ENCODE results near the gene LRGUK. TPM values are rescaled to one million over a fixed set of nuclear protein-coding genes. Genes with fewer than 3 reads are reported as not detected.

LRGUK gene
- total RNA-seq, 3 donors from 2014 or later (not counting 1 experiment from before 2014, with no cell fraction given), result 0.90 to 1.7 (median 0.92) TPM

DNA sequence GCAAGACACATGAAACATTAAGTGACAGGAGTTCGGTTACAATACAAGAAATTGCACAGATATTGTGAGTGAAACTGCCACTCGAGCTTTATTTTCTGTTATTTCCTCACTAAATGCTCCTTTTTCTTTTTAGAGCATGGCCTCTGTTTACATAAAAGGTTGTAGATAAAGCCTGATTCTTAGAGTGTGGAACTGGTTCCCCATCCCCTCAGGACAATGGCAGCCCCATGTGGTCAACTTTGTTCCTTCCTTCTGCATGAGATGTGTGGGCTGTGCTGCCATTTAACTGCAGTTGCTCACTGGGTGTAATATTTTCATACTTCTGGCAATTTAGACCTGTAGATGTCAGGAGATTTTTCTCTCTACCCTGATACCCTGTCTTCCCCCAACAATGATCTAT is 70.2 kb downstream of the LRGUK start:
- no peaks in the 10 kb centered on the region for H3K9me3 Mint-ChIP-seq
- H3K36me3 Mint-ChIP-seq, result no peaks in the 10 kb centered on the region
- no peak overlapping the region for H3K27ac Mint-ChIP-seq
- Histone ChIP-seq H3K4me3 (ENCODE audit: low read length) (no peak overlapping the region), H3K4me1 (ENCODE audit: control insufficient read depth, insufficient read depth, low read length) (no peaks in the 10 kb centered on the region), H3K9me3 (ENCODE audit: control insufficient read depth, insufficient read depth, low read length) (no peaks in the 10 kb centered on the region), H3K27ac (ENCODE audit: low read length) (no peak overlapping the region), H3K36me3 (ENCODE audit: control insufficient read depth, insufficient read depth, low read length) (no peaks in the 10 kb centered on the region), H3K27me3 (ENCODE audit: control insufficient read depth, insufficient read depth, low read length) (no peaks in the 10 kb centered on the region)
- H3K4me3 Mint-ChIP-seq, result no peak overlapping the region
- DNase-seq, result no peak
- H3K27me3 Mint-ChIP-seq (ENCODE audit: low read depth in 2 of 2), result no peaks in the 10 kb centered on the region
- H3K4me1 Mint-ChIP-seq, result no peaks in the 10 kb centered on the region
- TF ChIP-seq CTCF (IDR thresholded peaks at IDR 0.05), result no peak
- intact Hi-C loops (cut with micrococcal nuclease), result no loop called here
- WGBS (ENCODE audit: insufficient coverage), result 86% methylated on average over 2 of the region's 2 CpGs
- ATAC-seq, result no peak

DNA sequence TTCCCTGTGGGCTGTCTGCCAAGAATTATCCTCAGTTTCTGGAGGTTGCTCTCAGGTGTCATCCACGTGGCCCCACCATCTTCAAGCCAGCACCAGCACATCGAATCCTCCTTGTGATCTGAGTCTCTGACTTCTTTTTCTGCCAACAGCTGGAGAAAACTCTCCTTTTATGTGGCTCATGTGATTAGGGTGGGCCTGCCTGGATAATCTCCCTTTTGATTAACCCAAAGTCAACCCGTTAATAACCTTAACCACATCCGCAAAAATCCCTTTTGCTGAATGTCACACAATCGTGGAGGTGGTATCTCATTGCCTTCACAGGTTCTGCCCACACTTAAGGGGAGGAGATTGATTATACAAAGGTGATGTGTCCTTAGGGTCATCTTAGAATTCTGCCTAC is 73.8 kb downstream of the LRGUK start:
- H3K9me3 ChIP-seq (ENCODE audit: control insufficient read depth, insufficient read depth, low read length), result no peaks in the 10 kb centered on the region

DNA sequence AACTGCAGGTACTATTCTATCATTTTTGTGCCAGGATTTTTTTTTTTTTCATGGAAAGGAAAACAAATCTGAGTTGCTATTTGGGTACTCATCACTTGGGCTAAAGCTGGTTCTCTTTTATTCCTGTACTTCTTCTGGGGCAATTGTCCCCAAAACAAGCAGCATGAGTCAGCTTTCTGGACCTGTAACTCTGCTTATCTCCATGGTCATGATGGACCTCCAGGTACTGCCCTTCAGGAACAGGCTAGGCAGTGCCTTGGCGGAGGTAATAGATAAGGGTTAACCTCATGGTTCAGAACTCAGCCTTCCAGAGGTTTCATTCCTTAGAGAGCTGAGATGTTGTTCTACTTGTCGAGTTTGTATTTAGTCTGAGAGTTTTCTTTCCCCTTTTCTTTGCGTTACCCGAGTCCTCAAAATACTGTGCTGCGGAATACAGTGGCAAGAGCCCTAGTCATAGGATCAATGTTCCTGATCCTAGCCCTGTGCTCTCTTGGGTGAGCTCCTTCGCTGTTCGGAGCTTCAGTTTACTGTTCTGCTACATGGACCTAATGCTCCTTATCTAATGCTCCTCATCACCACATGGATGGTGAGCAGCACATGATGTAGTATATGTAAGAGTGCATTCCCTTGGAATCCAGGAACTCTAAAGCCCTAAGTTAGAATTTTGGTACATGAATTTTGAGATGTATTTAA is 74.6 kb downstream of the LRGUK start:
- H3K36me3 Mint-ChIP-seq, result no peaks in the 10 kb centered on the region
- Histone ChIP-seq H3K4me1 (ENCODE audit: control insufficient read depth, insufficient read depth, low read length) (no peaks in the 10 kb centered on the region), H3K4me3 (ENCODE audit: low read length) (no peak overlapping the region), H3K9me3 (ENCODE audit: control insufficient read depth, insufficient read depth, low read length) (no peaks in the 10 kb centered on the region), H3K36me3 (ENCODE audit: control insufficient read depth, insufficient read depth, low read length) (no peaks in the 10 kb centered on the region), H3K27me3 (ENCODE audit: control insufficient read depth, insufficient read depth, low read length) (no peaks in the 10 kb centered on the region), H3K27ac (ENCODE audit: low read length) (no peak overlapping the region)
- H3K27me3 Mint-ChIP-seq (ENCODE audit: low read depth in 2 of 2), result no peaks in the 10 kb centered on the region
- ATAC-seq (no peak), DNase-seq (no peak)
- H3K4me3 Mint-ChIP-seq, result no peak overlapping the region
- no peaks in the 10 kb centered on the region for H3K4me1 Mint-ChIP-seq
- TF ChIP-seq CTCF (IDR thresholded peaks at IDR 0.05), result no peak
- no peak overlapping the region for H3K27ac Mint-ChIP-seq
- 65% methylated on average over 7 of the region's 7 CpGs for WGBS (ENCODE audit: insufficient coverage)
- intact Hi-C loops (cut with micrococcal nuclease), result no loop called here
- no peaks in the 10 kb centered on the region for H3K9me3 Mint-ChIP-seq

More for the DNA sequence above, 73.8 kb downstream of the LRGUK start:
- ATAC-seq (no peak), DNase-seq (no peak)
- H3K27ac ChIP-seq (ENCODE audit: low read length), result no peak overlapping the region
- H3K4me3 ChIP-seq (ENCODE audit: low read length), result no peak overlapping the region
- intact Hi-C loops (cut with micrococcal nuclease), result no loop called here
- Mint-ChIP-seq H3K27ac (no peak overlapping the region), H3K4me1 (no peaks in the 10 kb centered on the region), H3K27me3 (ENCODE audit: low read depth in 2 of 2) (no peaks in the 10 kb centered on the region), H3K4me3 (no peak overlapping the region), H3K9me3 (no peaks in the 10 kb centered on the region), H3K36me3 (no peaks in the 10 kb centered on the region)
- H3K36me3 ChIP-seq (ENCODE audit: control insufficient read depth, insufficient read depth, low read length), result no peaks in the 10 kb centered on the region
- TF ChIP-seq CTCF (IDR thresholded peaks at IDR 0.05), result no peak
- WGBS (ENCODE audit: insufficient coverage), result 91% methylated on average over 3 of the region's 5 CpGs
- H3K4me1 ChIP-seq (ENCODE audit: control insufficient read depth, insufficient read depth, low read length), result no peaks in the 10 kb centered on the region
- no peaks in the 10 kb centered on the region for H3K27me3 ChIP-seq (ENCODE audit: control insufficient read depth, insufficient read depth, low read length)

Measured in natural killer cell (primary cell).